GM23338 (cell line): ENCODE results near the gene KSR2.

ENCODE experiments used
- CREB1 ChIP-seq: fragments of 250-450 bp; sonication (Bioruptor Pico); IDR thresholded peaks from 2 replicates; pipeline ENCODE4 v1.5.0; 2020; ENCODE audit warnings: low read depth, mild to moderate bottlenecking, moderate library complexity
- CTCF ChIP-seq, 2 experiments: fragments of 200-600 bp in 1 of 2; sonication (generic) in 1 of 2; conservative IDR thresholded peaks; 2 replicates each; pipeline versions ENCODE4 v1.5.1 to v1.6.1; 2016 to 2017; ENCODE audit warnings: antibody characterized with exemption in 2 of 2, low read depth in 2 of 2, mild to moderate bottlenecking in 2 of 2, moderate library complexity in 1 of 2
- EZH2phosphoT487 ChIP-seq: fragments of 200-600 bp; sonication (generic); IDR thresholded peaks from one replicate; pipeline ENCODE4 v1.8.1; 2018; ENCODE audit warnings: antibody characterized with exemption; ENCODE audit not compliant: unreplicated experiment
- POLR2AphosphoS5 ChIP-seq: IDR thresholded peaks from 2 replicates; pipeline ENCODE4 v1.6.1; 2016; ENCODE audit warnings: antibody characterized with exemption, low read depth
- ZNF331 ChIP-seq: fragments of 250-450 bp; sonication (Bioruptor Pico); IDR thresholded peaks from 2 replicates; pipeline ENCODE4 v1.5.0; 2020; ENCODE audit warnings: low read depth, mild to moderate bottlenecking, moderate library complexity

- TF ChIP-seq CREB1 (no peak), CTCF (conservative IDR thresholded peaks at IDR 0.05; ENCODE audit: low read depth in 2 of 2) (no peak), POLR2AphosphoS5 (no peak), EZH2phosphoT487 (no peak), ZNF331 (CRISPR knock-in tag) (no peak)
Measured at GRCh38 chr12:117853600-117853999, 115.2 kb downstream of the KSR2 start.
